Measurements from ENCODE around the gene ANKRD6.

The ANKRD6 gene

GRCh38 chr6:89462503-89462902, 29.6 kb downstream of the ANKRD6 start:
- Histone ChIP-seq H3K4me3 (ENCODE audit: low read length) (no peak overlapping the region), H2AFZ (ENCODE audit: low read depth, low read length) (no peak overlapping the region), H3K27me3 (ENCODE audit: insufficient read depth, low read length) (no peaks in the 10 kb centered on the region), H3K36me3 (ENCODE audit: insufficient read depth, low read length) (no peaks in the 10 kb centered on the region), H3K9me3 (ENCODE audit: low read length) (no peaks in the 10 kb centered on the region), H3K4me1 (ENCODE audit: insufficient read depth, low read length) (no peaks in the 10 kb centered on the region)

- Histone ChIP-seq H3K36me3 (ENCODE audit: insufficient read depth, low read length) (no peaks in the 10 kb centered on the region), H3K27me3 (ENCODE audit: insufficient read depth, low read length) (no peaks in the 10 kb centered on the region), H2AFZ (ENCODE audit: low read depth, low read length) (no peak overlapping the region), H3K9me3 (ENCODE audit: low read length) (no peaks in the 10 kb centered on the region), H3K4me3 (ENCODE audit: low read length) (no peak overlapping the region), H3K4me1 (ENCODE audit: insufficient read depth, low read length) (peaks cover 7% of the 10 kb centered on the region)
Measured at GRCh38 chr6:89464295-89464694, 31.3 kb downstream of the ANKRD6 start.

DNA sequence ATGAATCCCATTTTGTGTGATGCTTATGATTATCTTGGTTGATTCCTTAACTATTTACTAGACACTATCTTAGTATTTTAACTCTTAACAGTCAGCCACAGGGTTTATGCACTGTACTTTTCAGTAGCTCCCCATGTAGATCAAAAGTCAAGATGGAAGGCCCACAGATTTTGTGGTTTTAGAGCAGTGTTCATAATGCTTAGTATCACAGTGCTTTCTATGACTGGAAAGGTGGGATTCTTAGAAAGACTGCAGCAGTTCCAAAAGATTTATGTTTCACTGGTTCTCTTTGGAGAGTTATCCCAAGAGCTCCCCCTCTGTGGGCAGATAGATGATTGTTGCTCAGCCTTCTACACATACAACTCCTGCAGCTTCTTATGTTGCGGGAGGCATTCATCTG, 34.5 kb downstream of the ANKRD6 start:
- no peaks in the 10 kb centered on the region for H3K36me3 ChIP-seq (ENCODE audit: insufficient read depth, low read length)

GRCh38 chr6:89468998-89469397, 36.0 kb downstream of the ANKRD6 start:
- Histone ChIP-seq H3K27me3 (ENCODE audit: insufficient read depth, low read length) (no peaks in the 10 kb centered on the region), H3K4me1 (ENCODE audit: insufficient read depth, low read length) (peaks cover 7% of the 10 kb centered on the region), H3K36me3 (ENCODE audit: insufficient read depth, low read length) (no peaks in the 10 kb centered on the region), H2AFZ (ENCODE audit: low read depth, low read length) (no peak overlapping the region), H3K9me3 (ENCODE audit: low read length) (no peaks in the 10 kb centered on the region), H3K4me3 (ENCODE audit: low read length) (no peak overlapping the region)

More for the DNA sequence above, 34.5 kb downstream of the ANKRD6 start:
- H3K4me1 ChIP-seq (ENCODE audit: insufficient read depth, low read length) = peaks cover 7% of the 10 kb centered on the region
- H2AFZ ChIP-seq (ENCODE audit: low read depth, low read length) = no peak overlapping the region
- H3K4me3 ChIP-seq (ENCODE audit: low read length) = no peak overlapping the region
- H3K27me3 ChIP-seq (ENCODE audit: insufficient read depth, low read length) = no peaks in the 10 kb centered on the region
- H3K9me3 ChIP-seq (ENCODE audit: low read length) = no peaks in the 10 kb centered on the region

GRCh38 chr6:89471287-89471867, 38.4 kb downstream of the ANKRD6 start:
- Histone ChIP-seq H3K4me1 (ENCODE audit: insufficient read depth, low read length) (peaks cover 7% of the 10 kb centered on the region), H2AFZ (ENCODE audit: low read depth, low read length) (no peak overlapping the region), H3K36me3 (ENCODE audit: insufficient read depth, low read length) (no peaks in the 10 kb centered on the region), H3K27me3 (ENCODE audit: insufficient read depth, low read length) (no peaks in the 10 kb centered on the region), H3K4me3 (ENCODE audit: low read length) (no peak overlapping the region), H3K9me3 (ENCODE audit: low read length) (no peaks in the 10 kb centered on the region)

DNA sequence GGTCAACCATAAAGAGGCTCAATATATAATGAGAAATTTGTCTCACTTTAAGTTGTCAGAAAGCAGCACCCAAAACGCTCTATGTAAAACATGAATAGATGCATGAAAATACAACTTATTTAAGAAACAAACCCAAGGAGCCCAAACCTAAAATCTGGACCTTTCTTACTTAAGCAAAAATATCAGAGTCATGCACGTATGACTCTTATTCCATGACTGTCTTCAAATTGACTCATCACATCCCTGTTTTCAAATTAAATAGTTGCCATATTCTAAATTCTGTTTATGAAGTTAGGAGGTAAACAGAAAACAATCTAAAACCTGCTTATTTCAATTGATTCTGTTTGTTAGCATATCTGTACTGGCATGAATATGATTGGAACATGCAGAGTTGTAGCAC, 42.1 kb downstream of the ANKRD6 start:
- Histone ChIP-seq H3K4me1 (ENCODE audit: insufficient read depth, low read length) (no peaks in the 10 kb centered on the region), H2AFZ (ENCODE audit: low read depth, low read length) (no peak overlapping the region), H3K4me3 (ENCODE audit: low read length) (no peak overlapping the region), H3K9me3 (ENCODE audit: low read length) (no peaks in the 10 kb centered on the region), H3K27me3 (ENCODE audit: insufficient read depth, low read length) (no peaks in the 10 kb centered on the region), H3K36me3 (ENCODE audit: insufficient read depth, low read length) (no peaks in the 10 kb centered on the region)

GRCh38 chr6:89475634-89476033, 42.7 kb downstream of the ANKRD6 start:
- H2AFZ ChIP-seq (ENCODE audit: low read depth, low read length) = no peak overlapping the region
- no peaks in the 10 kb centered on the region for H3K36me3 ChIP-seq (ENCODE audit: insufficient read depth, low read length)
- no peaks in the 10 kb centered on the region for H3K4me1 ChIP-seq (ENCODE audit: insufficient read depth, low read length)
- H3K27me3 ChIP-seq (ENCODE audit: insufficient read depth, low read length) = no peaks in the 10 kb centered on the region
- H3K4me3 ChIP-seq (ENCODE audit: low read length) = no peak overlapping the region
- no peaks in the 10 kb centered on the region for H3K9me3 ChIP-seq (ENCODE audit: low read length)

- Histone ChIP-seq H3K36me3 (ENCODE audit: insufficient read depth, low read length) (no peaks in the 10 kb centered on the region), H2AFZ (ENCODE audit: low read depth, low read length) (no peak overlapping the region), H3K4me1 (ENCODE audit: insufficient read depth, low read length) (peaks cover 34% of the 10 kb centered on the region), H3K27me3 (ENCODE audit: insufficient read depth, low read length) (no peaks in the 10 kb centered on the region), H3K4me3 (ENCODE audit: low read length) (no peak overlapping the region), H3K9me3 (ENCODE audit: low read length) (no peaks in the 10 kb centered on the region)
Measured at GRCh38 chr6:89479897-89480296, 46.9 kb downstream of the ANKRD6 start.

DNA sequence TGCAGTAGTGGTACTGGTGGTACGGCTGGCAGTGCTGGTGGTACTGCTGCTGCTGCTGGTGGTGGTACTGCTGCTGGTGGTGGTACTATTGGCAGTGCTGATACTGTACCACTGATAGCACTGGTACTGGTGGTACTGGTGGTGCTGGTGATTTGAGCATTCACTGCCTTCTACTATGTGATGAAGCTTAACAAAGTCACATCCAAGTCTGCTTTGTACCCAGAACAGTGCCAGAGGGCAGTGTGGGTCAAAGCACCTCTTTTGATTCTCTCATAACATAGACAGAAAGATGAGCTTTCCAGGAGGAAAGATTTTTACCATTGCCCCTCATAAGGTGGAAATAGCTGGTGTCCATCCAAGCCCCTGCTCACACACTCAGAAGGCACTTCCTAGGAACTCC, 48.7 kb downstream of the ANKRD6 start:
- H3K4me1 ChIP-seq (ENCODE audit: insufficient read depth, low read length) = peaks cover 42% of the 10 kb centered on the region
- H3K27me3 ChIP-seq (ENCODE audit: insufficient read depth, low read length) = no peaks in the 10 kb centered on the region
- no peak overlapping the region for H2AFZ ChIP-seq (ENCODE audit: low read depth, low read length)
- no peak overlapping the region for H3K4me3 ChIP-seq (ENCODE audit: low read length)
- no peaks in the 10 kb centered on the region for H3K9me3 ChIP-seq (ENCODE audit: low read length)
- no peaks in the 10 kb centered on the region for H3K36me3 ChIP-seq (ENCODE audit: insufficient read depth, low read length)

GRCh38 chr6:89482126-89482525, 49.2 kb downstream of the ANKRD6 start:
- Histone ChIP-seq H3K27me3 (ENCODE audit: insufficient read depth, low read length) (no peaks in the 10 kb centered on the region), H3K9me3 (ENCODE audit: low read length) (no peaks in the 10 kb centered on the region), H3K4me1 (ENCODE audit: insufficient read depth, low read length) (peaks cover 42% of the 10 kb centered on the region), H3K4me3 (ENCODE audit: low read length) (no peak overlapping the region), H3K36me3 (ENCODE audit: insufficient read depth, low read length) (no peaks in the 10 kb centered on the region), H2AFZ (ENCODE audit: low read depth, low read length) (no peak overlapping the region)

DNA sequence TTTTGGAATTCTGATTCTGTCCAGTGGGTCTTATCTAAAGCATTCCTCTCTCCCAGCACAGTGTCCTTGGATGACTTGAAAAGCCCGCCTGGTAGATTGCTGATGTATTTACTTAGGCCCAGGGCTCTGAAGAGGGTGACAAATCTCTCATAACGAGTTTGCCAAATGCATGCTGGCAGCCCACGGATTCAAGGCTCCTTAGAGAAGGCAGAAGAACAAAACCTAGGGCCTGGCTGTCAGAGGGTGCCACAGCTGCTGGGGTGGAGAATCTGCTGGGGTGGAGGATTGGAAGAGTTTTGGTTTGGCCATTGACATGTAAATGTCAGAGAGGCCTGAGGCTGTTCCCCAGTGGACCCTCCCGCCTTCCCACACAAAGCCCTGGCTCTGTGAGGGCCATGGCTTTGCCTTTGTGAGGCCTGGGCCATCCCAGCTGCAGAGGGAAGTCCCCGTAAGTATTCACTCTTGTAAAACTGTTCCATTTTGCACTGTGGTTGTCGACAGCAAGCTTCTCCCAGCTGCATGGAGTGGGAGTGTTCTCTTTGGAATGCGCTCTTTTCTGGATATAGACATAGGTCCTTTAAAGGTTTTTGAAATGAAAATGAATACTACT, 50.3 kb downstream of the ANKRD6 start:
- no peaks in the 10 kb centered on the region for H3K9me3 ChIP-seq (ENCODE audit: low read length)
- H3K27me3 ChIP-seq (ENCODE audit: insufficient read depth, low read length) = no peaks in the 10 kb centered on the region
- peaks cover 2% of the 10 kb centered on the region for H3K36me3 ChIP-seq (ENCODE audit: insufficient read depth, low read length)
- peak overlapping the region; percentile 2 for H2AFZ ChIP-seq (ENCODE audit: low read depth, low read length)
- peak overlapping the region; percentile 38 for H3K4me3 ChIP-seq (ENCODE audit: low read length)
- H3K4me1 ChIP-seq (ENCODE audit: insufficient read depth, low read length) = peaks cover 42% of the 10 kb centered on the region

- H3K4me3 ChIP-seq (ENCODE audit: low read length) = no peak overlapping the region
- H2AFZ ChIP-seq (ENCODE audit: low read depth, low read length) = no peak overlapping the region
- H3K27me3 ChIP-seq (ENCODE audit: insufficient read depth, low read length) = no peaks in the 10 kb centered on the region
- H3K36me3 ChIP-seq (ENCODE audit: insufficient read depth, low read length) = peaks cover 2% of the 10 kb centered on the region
- H3K4me1 ChIP-seq (ENCODE audit: insufficient read depth, low read length) = peaks cover 42% of the 10 kb centered on the region
- H3K9me3 ChIP-seq (ENCODE audit: low read length) = no peaks in the 10 kb centered on the region
Measured at GRCh38 chr6:89485320-89485719, 52.4 kb downstream of the ANKRD6 start.

- Histone ChIP-seq H2AFZ (ENCODE audit: low read depth, low read length) (no peak overlapping the region), H3K36me3 (ENCODE audit: insufficient read depth, low read length) (peaks cover 2% of the 10 kb centered on the region), H3K4me1 (ENCODE audit: insufficient read depth, low read length) (peaks cover 27% of the 10 kb centered on the region), H3K4me3 (ENCODE audit: low read length) (no peak overlapping the region), H3K9me3 (ENCODE audit: low read length) (no peaks in the 10 kb centered on the region), H3K27me3 (ENCODE audit: insufficient read depth, low read length) (no peaks in the 10 kb centered on the region)
Measured at GRCh38 chr6:89487864-89488263, 54.9 kb downstream of the ANKRD6 start.

DNA sequence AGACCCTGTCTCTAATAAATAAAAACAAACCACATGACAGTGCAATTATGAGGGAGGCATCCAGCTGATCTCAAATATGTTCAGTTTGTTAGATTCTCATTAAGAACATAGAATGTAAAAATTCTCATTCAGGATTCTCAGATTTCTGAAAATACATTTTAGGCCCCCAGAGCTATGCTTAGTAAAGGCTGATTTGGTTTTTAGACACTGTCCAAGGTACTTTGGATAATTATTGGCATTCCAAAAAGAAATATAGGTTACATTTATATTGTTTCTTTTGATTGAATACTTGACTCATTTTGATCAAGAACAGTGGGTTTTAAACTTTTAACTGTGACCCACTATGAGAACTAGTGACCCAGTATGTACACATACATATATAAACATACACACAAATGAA, 55.5 kb downstream of the ANKRD6 start:
- Histone ChIP-seq H3K4me1 (ENCODE audit: insufficient read depth, low read length) (peaks cover 22% of the 10 kb centered on the region), H3K27me3 (ENCODE audit: insufficient read depth, low read length) (no peaks in the 10 kb centered on the region), H3K36me3 (ENCODE audit: insufficient read depth, low read length) (peaks cover 2% of the 10 kb centered on the region), H3K4me3 (ENCODE audit: low read length) (no peak overlapping the region), H2AFZ (ENCODE audit: low read depth, low read length) (no peak overlapping the region), H3K9me3 (ENCODE audit: low read length) (no peaks in the 10 kb centered on the region)
